Uterus (tissue), 2 donors: ENCODE data around the gene FBH1.
"Not testable (repeated sequence)": the region's sequence is repeated elsewhere in the genome, so short reads cannot be mapped to it uniquely, and the experiment has no call there.

Experiments used
- CTCF ChIP-seq, 4 experiments: fragments of 200-600 bp in 2 of 4; fragments of 450-650 bp in 2 of 4; sonication (generic) in 2 of 4; IDR thresholded peaks; one replicate each; pipeline ENCODE4 v1.5.1; 2016 to 2019; ENCODE audit warnings: antibody characterized with exemption in 4 of 4, mild to moderate bottlenecking in 2 of 4, moderate library complexity in 1 of 4
- POLR2A ChIP-seq, 2 donors: fragments of 450-650 bp; IDR thresholded peaks; one replicate each; pipeline ENCODE4 v1.6.1; 2016; ENCODE audit warnings: antibody characterized with exemption in 2 of 2, mild to moderate bottlenecking in 1 of 2, moderate library complexity in 1 of 2

GRCh38 chr10:5962358-5962940 lies 72.4 kb downstream of the FBH1 start:
- not testable (repeated sequence) for TF ChIP-seq CTCF, POLR2A (IDR thresholded peaks at IDR 0.05)
